ENCODE data around the gene CTNNA3.

Gene CTNNA3

DNA sequence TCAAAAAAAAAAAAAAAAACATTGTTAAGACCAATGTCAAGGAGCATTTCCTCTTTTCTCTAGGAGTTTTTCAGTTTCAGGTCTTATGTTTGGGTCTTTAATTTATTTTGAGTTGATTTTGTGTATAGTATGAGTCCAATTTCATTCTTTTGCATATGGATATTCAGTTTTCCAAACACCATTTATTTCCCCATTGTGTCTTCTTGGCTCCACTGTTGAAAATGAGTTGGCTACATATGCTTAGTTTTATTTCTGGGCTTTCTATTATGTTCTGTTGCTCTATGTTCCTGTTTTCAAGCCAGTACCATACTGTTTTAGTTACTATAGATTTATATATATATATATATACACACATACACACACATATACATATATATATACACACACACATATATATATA, 1506.7 kb downstream of the CTNNA3 start:
- DNase-seq, result no peak

DNA sequence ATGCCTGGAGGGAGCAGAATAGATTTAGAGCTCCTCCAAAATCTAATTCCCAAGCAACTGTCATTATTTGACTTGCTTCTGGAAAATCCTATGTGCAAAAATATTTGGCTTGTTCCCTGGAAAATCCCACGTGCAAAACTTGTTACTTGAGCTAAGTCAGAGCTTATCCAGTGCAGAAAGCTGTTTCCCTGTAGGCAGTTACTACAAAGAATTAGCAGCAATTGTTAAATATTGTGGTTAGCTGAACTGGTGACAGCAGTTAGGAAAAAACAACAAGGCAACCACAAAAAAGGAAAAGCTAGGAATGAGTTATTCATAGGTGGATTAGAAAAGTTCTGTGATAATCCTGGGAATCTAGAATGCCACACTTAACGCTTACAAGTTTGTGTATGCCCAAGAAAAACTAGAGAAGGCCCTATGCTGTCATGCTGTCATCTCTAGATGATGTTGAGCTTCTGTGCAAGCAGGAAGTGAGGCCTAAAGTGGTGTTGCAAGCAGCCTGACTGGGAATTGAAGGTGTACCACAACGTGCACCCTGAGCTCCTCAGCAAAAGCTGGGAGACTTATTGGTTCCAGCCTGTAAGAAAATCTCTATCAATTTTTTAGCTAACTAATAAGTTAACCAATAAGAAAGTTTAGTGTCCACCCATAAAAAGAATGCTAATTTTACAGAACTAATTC, 1508.8 kb downstream of the CTNNA3 start:
- no peak for DNase-seq

DNA sequence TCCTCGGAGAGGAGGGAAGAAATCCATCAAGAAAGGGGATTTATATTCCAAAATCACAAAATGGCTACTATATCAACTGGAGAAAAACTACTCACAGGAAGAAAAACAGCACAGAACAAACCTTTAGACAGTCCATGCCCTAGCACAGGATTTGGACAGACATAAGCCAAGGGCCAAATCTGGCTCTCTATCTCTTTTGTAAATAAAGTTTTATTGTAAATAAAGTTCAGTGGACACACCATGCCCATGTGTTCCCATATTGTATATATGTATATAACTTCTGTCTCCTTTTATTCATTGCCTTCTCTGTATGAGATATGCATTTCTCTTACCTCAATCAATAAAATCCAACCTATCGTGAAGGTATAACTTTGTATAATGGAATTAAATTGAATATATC, 1513.0 kb downstream of the CTNNA3 start:
- no peak for DNase-seq

DNA sequence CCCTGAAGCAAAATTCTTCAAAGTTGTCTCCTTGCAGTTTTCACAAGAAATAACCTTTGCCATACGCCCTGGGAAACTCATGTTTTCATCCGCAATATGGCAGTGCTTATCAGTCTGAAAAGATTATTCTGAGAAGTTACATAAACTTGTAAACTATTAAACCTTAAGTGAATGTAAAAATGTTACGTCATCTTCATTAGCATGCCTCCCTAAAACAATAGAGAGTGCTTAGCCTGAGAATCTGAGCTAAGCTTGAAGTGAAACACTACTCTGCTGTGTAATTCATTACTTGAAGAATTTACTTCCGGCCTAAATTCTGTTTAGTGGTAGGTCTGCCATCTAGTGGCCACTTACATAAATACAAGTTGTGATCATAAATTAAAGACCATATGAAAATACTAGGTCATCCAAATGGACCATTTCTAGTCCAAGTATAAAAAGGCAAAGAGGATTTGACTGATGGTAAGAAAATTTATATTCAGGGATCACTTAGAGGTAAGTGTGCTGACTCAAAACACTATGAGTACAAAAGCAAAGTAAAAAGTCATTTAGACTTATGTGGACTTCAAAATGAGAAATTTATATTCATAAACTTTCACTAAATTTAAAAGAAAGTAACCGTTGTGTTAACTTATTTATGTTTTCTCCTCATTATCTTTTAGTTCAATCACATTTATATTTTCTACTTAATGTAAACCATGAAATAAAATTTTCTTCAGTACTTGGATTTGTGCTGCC, 1515.2 kb downstream of the CTNNA3 start:
- DNase-seq, result peak; percentile 18 to 34

DNA sequence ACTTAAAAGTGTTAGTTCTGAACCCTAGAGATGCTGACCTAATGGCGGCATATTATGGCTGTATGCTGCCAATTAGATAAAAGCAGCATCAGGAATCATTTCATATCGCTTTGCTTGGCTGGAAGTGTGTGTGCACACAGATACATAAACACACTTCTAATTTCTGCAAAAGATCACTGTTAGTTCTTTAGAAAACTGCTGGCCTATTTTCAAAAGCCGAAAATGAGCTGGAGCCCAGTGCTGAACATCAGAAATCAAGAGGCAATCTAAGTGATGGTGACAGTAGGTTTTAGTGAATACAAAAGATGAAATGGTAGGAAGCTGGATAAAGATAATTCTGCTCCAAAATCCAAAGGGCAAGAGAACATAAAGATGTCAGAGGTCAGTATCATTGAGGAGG, 1516.0 kb downstream of the CTNNA3 start:
- DNase-seq, result no peak

DNA sequence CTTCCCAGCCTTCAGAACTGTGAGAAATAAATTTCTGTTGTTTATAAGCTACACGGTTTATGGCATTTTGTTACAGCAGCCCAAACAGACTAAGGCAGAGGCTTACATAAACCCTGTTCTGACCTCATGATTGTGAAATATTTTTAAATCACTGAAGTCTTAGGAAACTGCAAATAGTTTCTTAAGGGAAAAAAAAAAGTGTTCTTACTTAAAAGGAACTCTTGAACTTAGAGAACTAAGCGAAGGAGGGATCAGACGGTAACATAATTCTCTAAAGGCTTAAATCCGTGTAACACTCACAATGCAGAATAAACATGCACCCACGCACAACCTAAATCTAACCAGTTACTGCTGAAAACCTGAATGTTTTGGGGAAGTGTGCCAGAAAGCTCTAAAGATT, 1519.2 kb downstream of the CTNNA3 start:
- no peak for DNase-seq

DNA sequence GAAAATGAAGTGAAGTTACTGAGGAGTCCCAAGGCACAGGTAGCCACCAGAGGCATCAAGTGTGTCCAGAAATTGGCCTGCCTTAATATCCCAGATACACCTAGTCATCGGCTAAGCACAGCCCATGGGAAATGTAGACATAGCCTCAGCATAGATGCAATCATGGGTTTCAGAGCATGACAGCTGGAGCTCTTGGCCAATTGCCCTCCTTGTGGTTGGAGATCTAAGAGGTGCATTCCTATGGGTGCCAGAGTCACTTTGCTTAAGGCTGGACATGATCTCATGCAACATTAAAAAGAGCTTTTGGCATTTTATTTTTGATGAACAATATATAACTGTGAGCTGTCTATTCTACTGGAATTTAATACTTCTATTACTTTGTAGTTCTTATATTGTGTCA, 1528.2 kb downstream of the CTNNA3 start:
- no peak for DNase-seq

DNA sequence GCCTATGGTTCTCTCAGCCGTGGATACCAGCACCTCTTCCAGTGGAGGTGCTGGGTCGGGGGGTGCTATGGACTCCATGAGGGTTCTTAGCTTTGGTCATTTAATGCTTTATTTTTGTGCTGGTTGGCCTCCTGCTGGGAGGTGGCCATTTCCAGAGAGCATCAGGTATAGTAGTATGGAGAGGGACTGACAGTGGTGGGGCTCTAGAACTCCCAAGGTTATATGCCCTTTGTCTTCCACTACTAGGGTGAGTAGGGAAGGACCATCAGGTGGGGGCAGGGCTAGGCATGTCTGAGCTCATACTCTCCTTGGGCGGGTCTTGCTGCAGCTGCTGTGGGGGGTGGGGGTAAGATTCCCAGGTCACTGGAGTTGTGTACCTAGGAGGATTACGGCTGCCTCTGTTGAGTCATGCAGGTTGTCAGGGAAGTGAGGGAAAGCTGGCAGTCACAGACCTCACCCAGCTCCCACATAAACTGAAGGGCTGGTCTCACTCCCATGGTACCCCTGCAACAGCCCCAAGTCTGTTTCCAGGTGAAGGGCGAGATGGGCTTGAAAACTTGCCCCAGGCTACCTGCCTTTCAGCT, 1533.3 kb downstream of the CTNNA3 start:
- DNase-seq, result no peak

DNA sequence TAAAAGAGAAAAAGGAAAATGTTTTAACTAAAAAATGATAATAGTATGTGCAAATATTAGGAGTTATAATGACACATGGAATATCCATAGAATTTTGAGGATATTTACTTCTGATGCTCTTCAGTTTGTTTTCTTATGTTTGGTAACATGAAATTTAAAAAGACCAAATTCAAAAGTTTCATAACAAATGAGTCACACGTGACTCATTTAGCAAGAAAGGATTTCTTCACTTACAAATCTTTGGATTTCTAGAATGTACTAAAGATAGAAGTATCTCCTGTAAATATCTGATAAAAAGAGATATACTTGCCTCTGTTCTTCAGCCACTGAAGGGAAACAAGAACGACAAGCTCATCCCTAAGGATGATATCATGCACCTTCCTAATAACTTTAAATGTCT, 1544.6 kb downstream of the CTNNA3 start:
- no peak for DNase-seq

DNA sequence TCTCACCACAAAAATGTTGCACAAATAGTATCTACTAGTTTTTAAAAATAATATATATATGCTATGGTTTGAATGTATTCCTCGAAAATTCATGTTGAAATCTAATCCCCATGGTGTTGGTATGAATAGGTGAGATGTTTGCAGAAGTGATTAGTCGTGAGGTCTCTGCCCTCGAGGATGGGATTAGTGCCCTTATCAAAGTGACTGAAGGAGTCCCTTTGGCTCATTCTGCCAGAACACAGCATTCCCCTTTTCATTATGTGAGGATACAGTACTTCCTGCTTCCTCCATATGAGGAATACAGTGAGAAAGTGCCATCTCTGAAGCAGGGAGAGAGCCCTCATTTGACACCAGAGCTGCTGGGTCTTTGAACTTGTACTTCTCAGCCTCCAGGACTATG, 1547.7 kb downstream of the CTNNA3 start:
- DNase-seq, result no peak

DNA sequence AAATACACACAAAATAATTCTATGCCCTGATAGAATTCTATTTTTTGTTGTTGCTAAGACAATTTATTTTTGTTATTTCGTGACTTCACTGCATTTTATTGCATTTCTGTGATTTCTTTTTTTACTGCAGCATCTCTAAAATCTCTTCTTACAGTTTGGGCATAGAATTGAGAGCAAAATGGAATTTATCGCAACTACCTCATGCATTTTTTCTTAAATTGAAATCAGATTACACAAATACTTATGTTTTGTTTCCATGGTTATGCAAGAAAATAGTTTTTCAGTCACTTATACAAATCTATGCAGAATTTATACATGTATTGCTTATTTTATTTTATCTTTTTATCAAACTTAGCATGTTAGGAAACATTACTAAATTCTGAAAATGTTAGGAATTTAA, 1552.0 kb downstream of the CTNNA3 start:
- DNase-seq, result no peak

DNA sequence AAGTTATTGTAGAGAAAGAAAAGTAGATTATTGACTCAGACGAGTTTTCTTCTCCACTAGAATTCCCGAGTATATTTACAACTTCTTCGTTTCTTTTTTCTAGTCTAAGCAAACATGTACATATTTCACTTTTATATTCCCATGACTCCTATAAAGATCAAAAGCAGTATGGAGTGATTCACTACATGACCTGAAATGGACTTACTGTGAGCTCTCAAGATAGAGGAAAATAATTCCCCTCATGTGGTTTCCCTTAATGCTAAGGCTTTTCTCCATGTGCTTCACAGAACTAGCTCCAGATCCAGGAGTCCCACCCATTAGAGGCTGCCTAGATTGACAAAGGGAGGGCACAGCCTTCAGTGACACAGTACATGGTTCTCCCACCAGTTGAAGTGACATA, 1593.2 kb downstream of the CTNNA3 start:
- DNase-seq, result no peak

DNA sequence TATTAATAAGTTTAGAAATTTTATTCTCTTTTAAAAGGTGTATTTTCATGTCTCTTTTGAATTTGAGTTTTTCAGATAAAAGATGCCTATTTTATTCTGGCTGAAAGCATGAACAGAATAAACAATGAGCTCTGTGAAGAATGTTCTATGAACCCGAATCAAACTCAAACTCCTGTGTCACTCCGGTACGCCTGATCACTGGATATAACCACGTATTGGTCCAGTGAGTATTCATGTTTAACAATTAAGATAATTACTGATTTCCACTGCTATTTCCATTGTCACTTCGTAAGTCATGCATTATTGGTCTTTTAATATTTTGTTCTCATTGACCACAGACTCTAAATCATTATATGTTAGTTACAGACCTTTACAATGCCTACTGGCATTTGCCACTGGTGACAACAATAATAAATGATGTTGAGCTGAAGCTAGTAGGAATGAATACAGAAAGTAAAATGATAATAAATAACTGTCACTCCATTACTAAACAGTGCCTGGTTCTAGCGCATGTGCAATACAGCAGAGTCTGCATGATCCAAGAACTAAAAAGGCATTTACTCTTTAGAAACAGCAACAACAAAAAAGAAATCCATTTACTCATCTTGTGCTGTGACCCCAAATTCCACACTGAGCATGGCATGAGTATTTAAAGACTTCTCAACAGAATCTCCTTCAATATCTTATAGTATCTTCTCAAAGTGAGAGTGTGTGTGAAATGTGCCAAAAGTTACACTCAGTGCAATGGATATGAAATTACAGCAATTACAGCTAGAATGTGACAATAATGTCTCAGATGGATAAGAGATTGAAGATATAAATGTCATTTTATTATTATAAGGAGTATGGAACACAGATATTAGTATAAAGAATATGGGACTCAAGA, 1597.2 kb downstream of the CTNNA3 start:
- DNase-seq, result no peak

DNA sequence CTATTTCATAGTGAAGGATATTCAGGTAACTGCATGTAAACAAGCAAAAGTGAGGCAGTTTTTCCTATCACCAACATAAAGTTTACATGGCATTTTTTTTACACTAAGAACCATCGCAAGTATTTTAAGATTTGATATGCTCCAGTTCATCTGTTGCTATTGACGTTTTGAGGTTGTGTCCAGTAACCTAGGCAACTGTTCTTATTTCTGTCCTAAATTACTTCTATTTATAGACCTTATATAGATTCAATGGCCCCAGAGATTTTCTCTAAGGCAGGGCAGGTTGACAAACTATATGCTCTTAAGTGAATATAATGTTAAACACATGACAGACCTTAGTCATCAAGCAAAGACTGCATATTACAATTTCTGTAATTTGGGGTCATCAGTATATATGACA, 1600.4 kb downstream of the CTNNA3 start:
- DNase-seq, result no peak

DNA sequence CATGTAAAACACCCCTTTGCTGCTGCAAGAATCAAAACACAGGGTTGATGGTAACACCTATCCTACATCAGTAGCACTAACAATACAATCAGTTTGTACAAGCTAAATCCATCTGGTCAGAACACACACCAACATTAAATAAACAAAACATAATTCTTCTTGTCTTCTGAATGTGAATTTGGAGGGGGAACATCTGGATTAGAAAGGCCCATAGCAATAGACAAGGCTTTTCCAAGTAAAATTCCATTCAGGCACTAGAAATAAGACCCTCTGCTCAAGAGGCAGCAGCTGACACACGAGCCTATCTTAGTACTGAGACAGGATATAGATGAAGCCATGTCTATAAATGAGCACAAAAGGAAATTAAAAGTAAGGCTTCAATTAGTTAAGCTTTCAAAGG, 1610.1 kb downstream of the CTNNA3 start:
- no peak for DNase-seq

DNA sequence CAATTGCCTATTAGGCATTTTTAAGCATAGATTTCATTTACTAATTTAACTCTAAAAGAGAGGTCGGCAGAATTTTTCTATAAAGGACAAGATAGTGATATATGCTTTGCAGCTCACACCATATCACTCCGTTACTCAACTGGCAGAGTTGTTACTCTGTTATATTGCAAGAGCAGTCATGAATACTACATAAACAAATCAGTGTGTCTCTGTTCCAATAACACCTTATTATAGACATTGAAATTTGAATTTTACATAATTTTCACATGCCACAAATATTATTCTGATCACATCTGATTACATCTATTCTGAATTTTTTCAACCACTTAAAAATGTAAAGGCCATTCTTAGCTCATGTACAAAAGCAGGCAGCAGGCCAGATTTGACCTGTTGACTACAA, 1624.1 kb downstream of the CTNNA3 start:
- DNase-seq, result no peak

DNA sequence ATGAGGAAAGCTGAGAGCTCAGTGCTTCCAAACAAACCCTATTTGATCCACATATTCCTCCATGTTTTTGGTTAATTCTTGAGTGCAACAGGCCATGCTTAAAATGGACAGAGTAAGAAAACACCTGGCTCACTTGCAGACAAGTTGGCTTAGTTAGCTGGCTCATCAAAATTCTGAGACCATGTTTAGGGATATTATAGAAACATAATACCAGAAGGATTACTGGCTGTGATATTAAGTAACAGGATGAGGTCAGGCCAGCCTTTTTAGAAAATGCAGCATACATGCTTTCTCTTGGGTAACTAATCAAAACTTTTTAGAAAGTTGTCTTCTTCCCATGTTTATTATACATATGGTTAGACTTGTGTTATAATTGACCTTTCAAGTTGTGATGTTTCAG, 1637.4 kb downstream of the CTNNA3 start:
- DNase-seq, result no peak

DNA sequence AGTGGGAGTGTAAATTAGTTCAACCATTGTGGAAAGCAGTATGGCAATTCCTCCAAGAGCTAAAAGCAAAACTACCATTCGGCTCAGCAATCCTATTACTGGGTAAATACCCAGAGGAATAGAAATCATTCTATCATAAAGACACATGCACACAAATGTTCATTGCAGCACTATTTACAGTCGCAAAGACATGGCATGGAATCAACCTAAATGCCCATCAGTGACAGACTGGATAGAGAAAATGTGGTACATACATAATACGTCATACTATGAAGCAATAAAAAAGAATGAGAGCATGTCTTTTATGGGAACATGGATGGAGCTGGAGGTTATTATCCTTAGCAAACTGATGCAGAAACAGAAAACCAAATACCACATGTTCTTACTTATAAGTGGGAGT, 1646.7 kb downstream of the CTNNA3 start:
- no peak for DNase-seq

DNA sequence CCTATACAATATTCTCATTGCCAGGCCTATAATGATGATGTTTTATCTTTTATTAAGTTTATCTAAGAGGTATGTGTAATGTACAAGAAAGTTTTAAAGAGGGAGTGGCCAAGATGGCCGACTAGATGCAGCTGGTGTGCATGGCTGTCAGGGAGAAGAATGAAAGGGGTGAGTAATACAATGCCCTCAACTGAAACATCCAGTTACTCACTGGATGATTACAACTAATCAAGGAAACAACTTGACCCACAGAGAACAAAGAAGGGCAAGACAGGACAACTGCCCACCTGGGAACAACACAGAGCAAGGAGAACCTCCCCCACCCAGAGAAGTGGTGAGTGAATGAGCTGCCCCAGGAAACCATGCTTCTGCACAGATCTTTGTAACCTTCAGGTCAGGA, 1650.1 kb downstream of the CTNNA3 start:
- DNase-seq, result no peak

DNA sequence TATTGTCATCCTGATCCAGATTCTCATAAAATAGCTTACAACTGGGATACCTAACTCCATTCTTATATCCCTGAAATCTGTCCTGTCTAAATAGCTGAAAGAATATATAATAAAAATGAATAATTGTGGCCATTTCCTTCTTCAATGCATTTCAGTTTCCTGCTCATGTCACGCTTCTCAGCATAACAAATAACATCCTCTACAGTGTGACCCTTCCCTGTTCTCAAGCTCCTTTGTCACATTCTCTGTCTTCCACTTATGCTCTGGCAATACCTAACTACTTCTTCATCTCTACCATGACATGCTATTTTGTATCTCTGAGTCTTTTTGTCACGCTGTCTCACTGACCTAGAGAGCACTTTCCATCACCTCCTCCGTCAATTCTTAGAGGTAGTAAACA, 1654.2 kb downstream of the CTNNA3 start:
- DNase-seq, result no peak

DNA sequence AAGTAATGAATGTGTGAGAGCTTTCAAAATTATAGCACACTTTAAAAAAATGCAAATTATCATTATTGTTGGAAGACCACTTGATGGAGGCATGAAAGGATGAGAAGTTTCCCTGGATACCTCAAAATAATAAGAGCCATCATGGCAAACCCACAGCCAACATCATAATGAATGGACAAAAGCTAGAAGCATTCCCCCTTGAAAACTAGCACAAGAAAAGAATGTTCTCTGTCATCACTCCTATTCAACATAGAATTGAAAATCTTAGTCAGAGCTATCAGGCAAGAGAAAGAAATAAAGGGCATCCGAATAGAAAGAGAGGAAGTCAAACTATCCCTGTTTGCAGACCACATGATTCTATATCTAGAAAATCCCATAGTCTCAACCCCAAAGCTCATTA, 1657.4 kb downstream of the CTNNA3 start:
- no peak for DNase-seq

DNA sequence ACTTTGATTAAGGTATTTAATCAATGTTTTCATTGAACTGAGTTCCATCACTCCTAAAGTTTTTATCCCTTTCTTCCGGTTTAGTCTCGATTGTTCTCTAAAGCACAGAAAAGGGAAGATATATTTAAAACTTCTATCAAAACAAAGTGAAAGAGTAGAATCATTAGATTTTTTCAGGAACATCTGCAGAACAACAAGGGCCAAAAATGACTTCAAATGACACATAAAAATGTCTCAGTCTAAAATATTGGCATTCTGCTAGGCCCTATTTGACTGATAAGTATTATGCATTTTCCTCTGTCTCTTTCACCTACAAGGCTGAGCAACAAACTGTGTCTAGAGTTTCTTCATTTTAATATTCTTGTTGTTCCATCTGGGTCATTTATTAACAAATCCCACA, 1669.7 kb downstream of the CTNNA3 start:
- no peak for DNase-seq

DNA sequence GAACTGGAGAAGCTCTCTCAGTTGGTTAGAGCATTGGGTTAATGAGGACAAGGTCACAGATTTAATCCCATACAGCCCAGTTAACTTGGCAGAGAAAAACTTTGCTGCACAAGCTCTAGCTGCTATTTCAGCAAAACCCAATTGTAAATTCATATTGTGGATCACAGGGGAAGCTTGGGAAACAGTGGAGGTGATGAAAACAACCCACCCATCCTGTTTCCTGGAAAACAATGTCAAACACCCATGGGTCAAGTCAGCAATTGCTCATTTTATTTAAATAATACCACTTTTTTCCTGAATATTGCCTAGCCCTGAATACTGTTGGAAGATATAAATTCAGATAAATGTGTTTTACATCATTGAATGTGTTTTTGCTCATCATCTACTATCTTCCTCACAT, 1670.8 kb downstream of the CTNNA3 start:
- DNase-seq, result no peak

DNA sequence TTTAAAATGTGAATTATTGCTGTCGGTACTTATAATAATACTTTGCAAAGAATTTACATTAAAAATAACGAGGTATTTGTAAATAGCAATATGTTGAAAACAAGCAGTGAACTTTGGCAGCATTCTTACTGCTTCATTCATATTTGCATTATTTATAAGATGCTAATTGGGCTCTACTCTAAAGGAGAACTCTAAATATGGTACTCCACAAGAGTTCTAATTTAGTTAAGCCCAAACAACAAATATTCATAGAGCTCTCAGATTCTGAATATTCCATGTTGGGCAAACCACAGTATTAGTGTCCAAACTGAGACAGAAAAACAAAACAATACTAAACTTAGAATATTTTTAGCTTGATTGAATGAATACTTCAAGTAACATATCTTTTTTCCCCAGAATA, 1674.6 kb downstream of the CTNNA3 start:
- no peak for DNase-seq
